Right lobe of liver (tissue), 4 donors: ENCODE measurements around the gene EVX1.

ENCODE experiments used
- CTCF ChIP-seq, 4 donors: fragments of 200-600 bp in 3 of 4; fragments of 450-650 bp in 1 of 4; IDR thresholded peaks; one replicate each; pipeline versions ENCODE4 v1.5.1 to v1.8.0; 2016 to 2022; ENCODE audit warnings: antibody characterized with exemption in 4 of 4, mild to moderate bottlenecking in 2 of 4
- POLR2A ChIP-seq: fragments of 450-650 bp; IDR thresholded peaks from one replicate; pipeline ENCODE4 v1.6.1; 2017; ENCODE audit warnings: antibody characterized with exemption, mild to moderate bottlenecking
- donor health status: DM: no; HTN: no; CAD: no.
- donor health status: DM: no; HTN: no; CAD: no.
- donor health status: DM: no; HTN: yes; CAD: no.

- TF ChIP-seq POLR2A (no peak), CTCF (IDR thresholded peaks at IDR 0.05) (no peak)
Observed at GRCh38 chr7:27198138-27198841, 44.3 kb upstream of the EVX1 start.
